ENCODE results near the gene OAS2.

The OAS2 gene

GRCh38 chr12:112936927-112937326, 41.4 kb upstream of the OAS2 start:
- TF ChIP-seq CTCF (IDR thresholded peaks at IDR 0.05): no peak

GRCh38 chr12:112937741-112938719, 40.3 kb upstream of the OAS2 start, which contains the start of gene OAS3:
Gene OAS3, plus strand, starts transcription at chr12:112938474. Its CDS starts 57 bp downstream, at chr12:112938531.
- no peak for TF ChIP-seq CTCF (IDR thresholded peaks at IDR 0.05)

GRCh38 chr12:112938751-112939150, 39.6 kb upstream of the OAS2 start:
- no peak for TF ChIP-seq CTCF (IDR thresholded peaks at IDR 0.05)

- no peak for TF ChIP-seq CTCF (IDR thresholded peaks at IDR 0.05)
Measured at GRCh38 chr12:112939761-112940381, 38.4 kb upstream of the OAS2 start.

GRCh38 chr12:112941528-112942335, 36.6 kb upstream of the OAS2 start:
- TF ChIP-seq CTCF (IDR thresholded peaks at IDR 0.05): no peak

GRCh38 chr12:112942572-112942971, 35.7 kb upstream of the OAS2 start:
- TF ChIP-seq CTCF (IDR thresholded peaks at IDR 0.05): no peak

- TF ChIP-seq CTCF (IDR thresholded peaks at IDR 0.05): no peak
Measured at GRCh38 chr12:112944024-112944690, 34.2 kb upstream of the OAS2 start.
